SK-N-SH (cell line): Measurements from ENCODE around the gene ZNF74. TPM values are rescaled to one million over a fixed set of nuclear protein-coding genes. Genes with fewer than 3 reads are reported as not detected.
"Not testable (repeated sequence)": the region's sequence is repeated elsewhere in the genome, so short reads cannot be mapped to it uniquely, and the experiment has no call there.

Experiments
- CTCF ChIA-PET: fragments of 300-600, 350-600 bp; formaldehyde crosslinking; extraction: SDS; loops from one replicate; lab custom pipeline; 2021; lab: Yijun Ruan, JAX
- POLR2A ChIA-PET: fragments of 350-600 bp; sonication (Branson Sonifier 250); formaldehyde crosslinking; extraction: SDS; loops from one replicate; lab custom pipeline; 2020; ENCODE audit warnings: antibody characterized with exemption, inconsistent platforms; lab: Yijun Ruan, JAX
- DNase-seq: peaks from one replicate; pipeline ENCODE4 v3.0.0; 2012
- H2AFZ ChIP-seq: fragments of 200-600 bp; sonication (generic); 2 replicates; pipeline ENCODE4 v1.8.1; 2016; ENCODE audit warnings: antibody characterized with exemption, mild to moderate bottlenecking, low read depth
- H3F3A ChIP-seq: fragments of 200-600 bp; sonication (generic); replicated peaks from 2 replicates; pipeline ENCODE3; 2016; ENCODE audit warnings: antibody characterized with exemption, mild to moderate bottlenecking; ENCODE audit not compliant: insufficient read depth
- H3K27ac ChIP-seq, 2 experiments: fragments of 200-500 bp in 1 of 2; fragments of 200-600 bp in 1 of 2; sonication (Bioruptor generic) in 1 of 2; sonication (generic), shearing (Covaris generic) in 1 of 2; 2 replicates each; pipeline versions ENCODE4 v1.5.1 to v1.6.1; 2014 to 2016; ENCODE audit warnings: low read depth in 2 of 2, inconsistent platforms in 1 of 2, low read length in 1 of 2, mild to moderate bottlenecking in 1 of 2, mixed read lengths in 1 of 2
- H3K27me3 ChIP-seq: fragments of 200-600 bp; sonication (generic), shearing (Covaris generic); 2 replicates; pipeline ENCODE4 v1.6.1; 2016; ENCODE audit warnings: mixed run types; ENCODE audit not compliant: insufficient read depth
- H3K36me3 ChIP-seq, 2 experiments: fragments of 200-500 bp in 1 of 2; fragments of 200-600 bp in 1 of 2; sonication (Bioruptor generic) in 1 of 2; sonication (generic) in 1 of 2; replicated peaks in 1 of 2; 2 replicates each; pipeline versions ENCODE3 to v1.5.1; 2014 to 2016; ENCODE audit warnings: low read length in 1 of 2, mild to moderate bottlenecking in 1 of 2; ENCODE audit not compliant: insufficient read depth in 2 of 2, control insufficient read depth in 1 of 2
- H3K4me1 ChIP-seq, 2 experiments: fragments of 200-500 bp in 1 of 2; fragments of 200-600 bp in 1 of 2; sonication (Bioruptor generic) in 1 of 2; sonication (generic), shearing (Covaris generic) in 1 of 2; 2 replicates each; pipeline versions ENCODE4 v1.5.1 to v1.6.1; 2014 to 2016; ENCODE audit warnings: low read depth in 1 of 2, low read length in 1 of 2, mixed run types in 1 of 2; ENCODE audit not compliant: insufficient read depth in 2 of 2, control insufficient read depth in 1 of 2
- H3K4me2 ChIP-seq: fragments of 200-600 bp; sonication (generic), shearing (Covaris generic); 2 replicates; pipeline ENCODE4 v1.6.1; 2017; ENCODE audit warnings: mixed run types
- H3K4me3 ChIP-seq, 2 experiments: fragments of 200-500 bp in 1 of 2; fragments of 200-600 bp in 1 of 2; sonication (Bioruptor generic) in 1 of 2; sonication (generic), shearing (Covaris generic) in 1 of 2; 2 replicates each; pipeline versions ENCODE4 v1.5.1 to v1.8.1; 2014 to 2016; ENCODE audit warnings: low read depth in 2 of 2, inconsistent platforms in 1 of 2, low read length in 1 of 2, mild to moderate bottlenecking in 1 of 2, mixed read lengths in 1 of 2, moderate library complexity in 1 of 2
- H3K79me2 ChIP-seq: fragments of 200-600 bp; sonication (generic); 2 replicates; pipeline ENCODE4 v1.8.1; 2017; ENCODE audit warnings: mild to moderate bottlenecking; ENCODE audit not compliant: insufficient read depth
- H3K9ac ChIP-seq: fragments of 200-600 bp; sonication (generic); 2 replicates; pipeline ENCODE4 v1.6.1; 2017; ENCODE audit warnings: mixed run types
- H3K9me2 ChIP-seq: fragments of 200-600 bp; sonication (generic); 2 replicates; pipeline ENCODE4 v1.6.1; 2017; ENCODE audit warnings: mixed run types
- H3K9me3 ChIP-seq: fragments of 200-600 bp; sonication (generic); 2 replicates; pipeline ENCODE4 v1.6.1; 2017; ENCODE audit warnings: mixed run types, mild to moderate bottlenecking, moderate library complexity
- H4K20me1 ChIP-seq: fragments of 200-600 bp; sonication (generic); 2 replicates; pipeline ENCODE4 v1.6.1; 2017; ENCODE audit warnings: mild to moderate bottlenecking, mixed run types; ENCODE audit not compliant: insufficient read depth
- FOSL2 ChIP-seq: IDR thresholded peaks from 2 replicates; pipeline ENCODE4 v1.4.0; 2012; ENCODE audit warnings: low read depth, mild to moderate bottlenecking, moderate library complexity, borderline replicate concordance
- GABPA ChIP-seq: IDR thresholded peaks from 2 replicates; pipeline ENCODE4 v1.4.0; 2012; ENCODE audit warnings: low read depth, mild to moderate bottlenecking
- MXI1 ChIP-seq: IDR thresholded peaks from 2 replicates; pipeline ENCODE4 v1.6.1; 2012; ENCODE audit warnings: mild to moderate bottlenecking, low read depth, low read length, improper control_type of control experiment
- NRF1 ChIP-seq: IDR thresholded peaks from 2 replicates; pipeline ENCODE4 v1.6.1; 2012; ENCODE audit warnings: low read depth, mild to moderate bottlenecking, low read length
- POLR2AphosphoS5 ChIP-seq: IDR thresholded peaks from 2 replicates; pipeline ENCODE4 v1.6.1; 2012; ENCODE audit warnings: low read depth, low read length
- RXRA ChIP-seq: IDR thresholded peaks from 2 replicates; pipeline ENCODE4 v1.4.0; 2012; ENCODE audit warnings: low read depth, mild to moderate bottlenecking, borderline replicate concordance
- SIN3A ChIP-seq: IDR thresholded peaks from 2 replicates; pipeline ENCODE4 v1.6.1; 2012; ENCODE audit warnings: low read depth, mild to moderate bottlenecking, low read length, moderate library complexity, borderline replicate concordance
- YY1 ChIP-seq: IDR thresholded peaks from 2 replicates; pipeline ENCODE4 v1.4.0; 2012; ENCODE audit warnings: low read depth, mild to moderate bottlenecking
- WGBS: methylation state at CpG from one replicate; pipeline ENCODE4 v1.1.6; 2017; ENCODE audit warnings: low lambda C conversion rate; 5-methylcytosine and 5-hydroxymethylcytosine counted together
- polyA plus RNA-seq, 3 experiments: library from polyadenylated mRNA; depleted of rRNA; stranded (reverse); fragments of >200 nt; gene quantifications; 2 replicates each; pipeline ENCODE4 v1.2.3, GENCODE V29; 2012
- TF ChIP-seq, protein P1 (sequence below): fragments of 150-350 bp; IDR thresholded peaks from 2 replicates; pipeline ENCODE4 v1.6.1; 2016; ENCODE audit warnings: mild to moderate bottlenecking, low read depth, low read length
- TF ChIP-seq, protein P2 (sequence below): IDR thresholded peaks from 2 replicates; pipeline ENCODE4 v1.4.0; 2012; ENCODE audit warnings: low read depth, borderline replicate concordance

The ZNF74 gene
- polyA plus RNA-seq, 1 of the 3 experiments (the other 2 are of a cell fraction) = 8.0 TPM

DNA sequence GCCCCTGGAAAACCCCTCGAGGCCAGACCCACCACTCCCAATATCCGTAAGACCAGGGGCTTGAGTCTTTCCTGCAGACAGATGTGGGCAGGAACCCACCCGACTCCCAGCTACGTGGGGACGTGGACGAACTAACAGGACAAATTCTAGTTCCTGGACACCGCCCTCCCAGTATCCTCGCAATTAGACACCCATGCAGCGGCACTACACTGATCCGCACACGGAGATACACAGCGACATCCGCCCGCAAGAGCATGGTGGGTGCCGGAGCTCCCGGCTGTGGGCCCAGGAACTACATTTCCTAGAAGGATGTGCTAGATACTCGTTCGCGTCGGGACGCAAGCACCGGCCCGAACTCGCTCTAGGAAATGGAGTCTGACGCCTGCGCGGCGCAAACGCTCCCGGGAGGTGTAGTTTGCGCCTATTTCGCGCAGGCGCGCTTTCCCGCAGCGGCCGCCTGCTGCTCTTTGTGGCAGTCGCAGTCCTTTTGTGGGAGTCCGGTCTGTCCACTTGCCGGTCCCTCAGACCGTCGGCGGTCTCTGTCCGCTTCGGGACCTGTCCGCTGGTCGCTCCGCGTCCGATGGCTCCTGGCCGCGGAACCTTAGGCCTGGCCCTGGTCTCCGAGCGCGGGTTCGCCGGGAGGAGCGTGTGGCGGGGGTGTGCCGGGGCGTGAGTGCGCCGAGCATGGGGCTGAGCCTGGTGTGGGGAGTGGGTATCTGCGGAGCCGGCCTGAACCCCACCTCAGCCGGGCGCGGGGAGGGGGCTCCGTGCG lies at the start of gene ZNF74 (continued):
- TF ChIP-seq GABPA = peak; percentile 53; the same call in 1 of the 2 replicates
- peak; percentile 80 for TF ChIP-seq POLR2AphosphoS5
- TF ChIP-seq, protein P1, sequence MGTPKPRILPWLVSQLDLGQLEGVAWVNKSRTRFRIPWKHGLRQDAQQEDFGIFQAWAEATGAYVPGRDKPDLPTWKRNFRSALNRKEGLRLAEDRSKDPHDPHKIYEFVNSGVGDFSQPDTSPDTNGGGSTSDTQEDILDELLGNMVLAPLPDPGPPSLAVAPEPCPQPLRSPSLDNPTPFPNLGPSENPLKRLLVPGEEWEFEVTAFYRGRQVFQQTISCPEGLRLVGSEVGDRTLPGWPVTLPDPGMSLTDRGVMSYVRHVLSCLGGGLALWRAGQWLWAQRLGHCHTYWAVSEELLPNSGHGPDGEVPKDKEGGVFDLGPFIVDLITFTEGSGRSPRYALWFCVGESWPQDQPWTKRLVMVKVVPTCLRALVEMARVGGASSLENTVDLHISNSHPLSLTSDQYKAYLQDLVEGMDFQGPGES = no peak
- no peak for TF ChIP-seq RXRA
- TF ChIP-seq SIN3A = no peak
- no peak for TF ChIP-seq FOSL2
- TF ChIP-seq YY1 = 0 out of 2 replicates have a peak, but pooled peaks have one; percentile 46
- TF ChIP-seq MXI1 = peak; percentile 69
- TF ChIP-seq NRF1 = peak; percentile 93
- TF ChIP-seq, protein P2, sequence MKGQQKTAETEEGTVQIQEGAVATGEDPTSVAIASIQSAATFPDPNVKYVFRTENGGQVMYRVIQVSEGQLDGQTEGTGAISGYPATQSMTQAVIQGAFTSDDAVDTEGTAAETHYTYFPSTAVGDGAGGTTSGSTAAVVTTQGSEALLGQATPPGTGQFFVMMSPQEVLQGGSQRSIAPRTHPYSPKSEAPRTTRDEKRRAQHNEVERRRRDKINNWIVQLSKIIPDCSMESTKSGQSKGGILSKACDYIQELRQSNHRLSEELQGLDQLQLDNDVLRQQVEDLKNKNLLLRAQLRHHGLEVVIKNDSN = no peak

DNA sequence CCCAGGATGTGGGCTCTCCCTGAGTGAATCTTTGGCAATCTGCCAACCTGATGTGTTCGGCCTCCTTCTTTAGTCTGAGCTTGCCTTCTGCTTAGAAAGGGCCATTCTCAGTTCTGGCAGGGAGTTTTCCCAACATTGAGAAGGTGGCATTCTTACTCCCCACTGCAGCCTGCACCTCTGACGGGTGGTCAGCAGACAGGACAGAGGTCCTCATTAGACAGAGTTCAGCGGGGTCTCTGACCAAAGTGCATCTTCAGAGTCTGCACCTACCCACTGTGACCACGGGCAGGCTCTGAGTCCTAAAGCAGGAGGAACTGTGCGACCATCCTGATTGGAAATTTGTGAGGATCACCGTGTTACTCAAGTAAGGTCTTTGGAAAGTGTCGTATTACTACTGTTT lies 47.4 kb upstream of the ZNF74 start:
- WGBS = 100% methylated on average over 1 of the region's 7 CpGs
- H3K27ac ChIP-seq, POLR2A ChIA-PET: not testable (repeated sequence)

DNA sequence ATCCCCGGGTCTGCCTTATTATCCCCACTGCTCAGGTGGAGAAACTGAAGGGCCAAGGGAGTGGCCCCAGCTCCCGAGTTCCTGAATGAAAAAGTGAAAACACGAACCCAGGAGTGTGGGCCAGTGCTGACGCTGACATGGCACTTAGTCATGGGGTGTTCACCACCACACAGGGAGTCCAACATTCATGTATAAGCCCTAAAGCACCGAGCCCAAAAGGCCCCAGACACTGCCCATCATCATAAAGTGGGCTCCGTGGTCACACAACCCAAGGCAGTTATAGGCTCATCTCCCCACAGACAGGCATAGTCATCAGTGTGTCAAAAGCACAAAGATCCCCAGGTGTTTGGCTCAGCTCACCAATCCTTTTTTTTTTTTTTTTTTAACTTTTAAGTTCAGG lies 41.4 kb upstream of the ZNF74 start:
- 36% methylated on average over 2 of the region's 6 CpGs for WGBS
- DNase-seq = not testable (repeated sequence)

More for the DNA sequence above, 47.4 kb upstream of the ZNF74 start:
- H3K79me2 ChIP-seq, H3K4me3 ChIP-seq, H3K4me1 ChIP-seq, H4K20me1 ChIP-seq, H3F3A ChIP-seq, H3K36me3 ChIP-seq, H2AFZ ChIP-seq, H3K9me3 ChIP-seq, H3K9ac ChIP-seq, H3K27me3 ChIP-seq, DNase-seq, H3K4me2 ChIP-seq, CTCF ChIA-PET, H3K9me2 ChIP-seq: not testable (repeated sequence)

More for the DNA sequence above, 41.4 kb upstream of the ZNF74 start:
- H3K27me3 ChIP-seq, H3K4me1 ChIP-seq, H3K4me3 ChIP-seq, CTCF ChIA-PET, H3K9me3 ChIP-seq, POLR2A ChIA-PET, H3F3A ChIP-seq, H3K4me2 ChIP-seq, H3K9me2 ChIP-seq, H3K27ac ChIP-seq, H3K36me3 ChIP-seq, H2AFZ ChIP-seq, H3K9ac ChIP-seq, H4K20me1 ChIP-seq, H3K79me2 ChIP-seq: not testable (repeated sequence)
